ENCODE data around the gene MAML2. TPM values are rescaled to one million over a fixed set of nuclear protein-coding genes. Genes with fewer than 3 reads are reported as not detected.

The MAML2 gene
- total and polyA plus RNA-seq, 9 of the 15 experiments (the other 6 are each of a cell fraction or from before 2014, with no cell fraction given) = 0.79 to 6.8 (median 4.8) TPM

GRCh38 chr11:96388891-96389719 lies 46.1 kb upstream of the MAML2 start:
- no peaks in the 10 kb centered on the region for H3K27me3 ChIP-seq (ENCODE audit: control insufficient read depth in 2 of 2, insufficient read depth in 2 of 2, low read length in 2 of 2)
- peaks cover 0 to 4% of the 10 kb centered on the region in 2 experiments; a peak in 1 of 5 replicates for H3K4me1 ChIP-seq (replicated peaks in 1 of 2; ENCODE audit: control insufficient read depth in 2 of 2, insufficient read depth in 2 of 2, low read length in 2 of 2)
- peak overlapping the region; percentile 94 for H2AFZ ChIP-seq (ENCODE audit: low read depth, low read length)
- peak overlapping the region; percentile 67 for H3K4me3 ChIP-seq
- intact Hi-C loops (cut with micrococcal nuclease) (no loop called here), in situ Hi-C loops (cut with MboI) (loop anchor here (5.0 kb wide), 1 partner anchor 42 kb away; no protein-coding TSS in a partner anchor)
- under 1% methylated on average over 20 of the region's 30 CpGs for WGBS (ENCODE audit: insufficient coverage, low coverage, missing lambda C conversion rate)
- H3K79me2 ChIP-seq (ENCODE audit: control insufficient read depth, insufficient read depth, low read length) = peaks cover 47% of the 10 kb centered on the region
- BruUV-seq (replicated peaks) = TSS peak; percentile 50
- H4K20me1 ChIP-seq (replicated peaks; ENCODE audit: control insufficient read depth, insufficient read depth, low read length) = no peaks in the 10 kb centered on the region
- peak overlapping the region; percentile 67 for H3K27ac ChIP-seq (ENCODE audit: extremely low read depth, low read depth, low read length)
- H3K36me3 ChIP-seq (ENCODE audit: control insufficient read depth, insufficient read depth, low read length) = peaks cover 14% of the 10 kb centered on the region; the same call in 2 of the 3 replicates
- H3K9me3 ChIP-seq (replicated peaks; ENCODE audit: control insufficient read depth, insufficient read depth, low read depth, low read length) = peaks cover 10% of the 10 kb centered on the region; the same call in 1 of the 2 replicates
- no peaks in the 10 kb centered on the region for H3K9me1 ChIP-seq (ENCODE audit: control insufficient read depth, insufficient read depth, low read length)
- DNase-seq (ENCODE audit: extremely low read depth in 1 of 4, low spot score in 3 of 4) = peak; percentile 32 to 72 (median 46)
- H3K9ac ChIP-seq (ENCODE audit: insufficient read depth in 1 of 2, low read depth in 2 of 2, low read length in 2 of 2) = peak overlapping the region; percentile 61 to 89
- CTCF ChIA-PET (ENCODE audit: low intra/inter-chr PET ratio) = no interaction called here
- peak overlapping the region; percentile 90 for H3K4me2 ChIP-seq (ENCODE audit: insufficient read depth, low read length)
- peak; percentile 75 for ATAC-seq
- POLR2A ChIA-PET = interaction anchor here (0.6 to 1.5 kb wide), 10 partner anchors 9 to 600 kb away, joined by 3 to 5 read pairs (median 4); partner anchors contain the start of genes CEP57 and FAM76B
- FAIRE-seq = peak; percentile 19
- TF ChIP-seq PKNOX1 (IDR thresholded peaks at IDR 0.05) = peak; percentile 25; the same call in 1 of the 2 replicates
- TF ChIP-seq SAP30 (IDR thresholded peaks at IDR 0.05; ENCODE audit: borderline replicate concordance, insufficient read depth, low read depth, low read length, poor library complexity, severe bottlenecking) = peak; percentile 57
- 0 out of 4 replicates have a peak, but pooled peaks of 1 of the 2 experiments have one; percentile 6 for TF ChIP-seq SIN3A (IDR thresholded peaks at IDR 0.05; ENCODE audit: borderline replicate concordance in 2 of 2, control insufficient read depth in 1 of 2, low read depth in 2 of 2, low read length in 2 of 2)
- no peak for TF ChIP-seq KLF6 (CRISPR knock-in tag; IDR thresholded peaks at IDR 0.05; ENCODE audit: borderline replicate concordance)
- no peak for TF ChIP-seq THRB (CRISPR knock-in tag; conservative IDR thresholded peaks at IDR 0.05)
- TF ChIP-seq FOXJ2 (tag; IDR thresholded peaks at IDR 0.05) = no peak
- no peak for TF ChIP-seq FOXP1 (CRISPR knock-in tag; IDR thresholded peaks at IDR 0.05)
- no peak for TF ChIP-seq CEBPG (CRISPR knock-in tag; IDR thresholded peaks at IDR 0.05)
- TF ChIP-seq CEBPG (tag; conservative IDR thresholded peaks at IDR 0.05 in 1 of 2, IDR thresholded peaks at IDR 0.05 in 1 of 2) = no peak
- TF ChIP-seq RBBP5 (IDR thresholded peaks at IDR 0.05; ENCODE audit: borderline replicate concordance, insufficient read depth, low read length, poor library complexity, severe bottlenecking) = peak; percentile 63
- no peak for TF ChIP-seq MCM3 (IDR thresholded peaks at IDR 0.05)
- 0 out of 2 replicates have a peak, but pooled peaks have one; percentile 15 for TF ChIP-seq MTA3 (IDR thresholded peaks at IDR 0.05; ENCODE audit: borderline replicate concordance)
- TF ChIP-seq MLLT1 (IDR thresholded peaks at IDR 0.05) = no peak

Measured in K562 (cell line).